HG03280 (cell line): ENCODE results near the gene IGSF9.

Source experiments
- ATAC-seq: cut with Tn5 transposase; IDR thresholded peaks from one replicate; pipeline ENCODE4 v1.9.1; 2021; ENCODE audit warnings: mild to moderate bottlenecking, moderate library complexity; ENCODE audit not compliant: unreplicated experiment

Gene IGSF9

DNA sequence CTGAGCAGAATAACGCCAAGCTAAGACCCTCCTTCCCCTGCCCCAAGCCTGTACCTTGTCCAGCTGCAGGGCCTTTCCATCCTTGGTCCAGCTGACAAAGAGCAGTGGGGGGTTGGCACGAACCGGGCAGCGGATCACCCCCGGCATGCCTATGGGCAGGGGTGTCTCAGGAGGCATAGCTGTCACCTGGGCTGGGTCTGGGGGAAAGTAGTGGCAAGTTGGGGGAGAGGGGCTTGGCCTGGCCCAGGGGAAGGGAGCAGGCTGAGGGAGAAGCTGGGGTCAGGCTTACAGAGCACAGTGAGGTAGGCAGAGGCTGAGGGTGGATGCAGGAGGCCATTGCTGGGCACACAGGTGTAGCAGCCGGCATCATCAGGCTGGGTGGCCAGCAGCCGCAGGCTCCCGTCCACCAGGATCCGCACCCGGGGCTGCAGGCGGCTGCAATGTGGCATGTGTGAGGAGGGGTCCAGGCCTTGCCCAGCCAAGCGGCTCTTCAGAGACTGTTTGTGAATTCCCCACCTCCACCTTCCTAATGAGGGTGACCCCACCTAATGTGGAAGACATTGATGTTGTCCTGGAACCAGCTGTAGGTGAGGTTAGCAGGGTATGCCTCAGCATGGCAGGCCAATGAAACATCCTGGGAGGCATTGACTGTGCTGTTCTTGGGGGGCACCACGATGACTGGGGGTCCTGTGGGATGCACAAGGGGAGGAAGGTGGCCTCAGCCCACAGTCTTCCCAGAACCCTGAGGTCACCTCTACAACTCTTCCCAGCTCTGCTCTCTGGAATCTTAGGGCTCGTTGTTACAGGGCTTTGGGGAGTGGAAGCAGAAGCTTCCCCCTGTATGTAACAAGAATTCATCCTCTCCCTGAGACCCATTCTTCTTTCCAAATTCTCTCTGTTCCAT, 11.0 kb downstream of the IGSF9 start:
- no peak for ATAC-seq

DNA sequence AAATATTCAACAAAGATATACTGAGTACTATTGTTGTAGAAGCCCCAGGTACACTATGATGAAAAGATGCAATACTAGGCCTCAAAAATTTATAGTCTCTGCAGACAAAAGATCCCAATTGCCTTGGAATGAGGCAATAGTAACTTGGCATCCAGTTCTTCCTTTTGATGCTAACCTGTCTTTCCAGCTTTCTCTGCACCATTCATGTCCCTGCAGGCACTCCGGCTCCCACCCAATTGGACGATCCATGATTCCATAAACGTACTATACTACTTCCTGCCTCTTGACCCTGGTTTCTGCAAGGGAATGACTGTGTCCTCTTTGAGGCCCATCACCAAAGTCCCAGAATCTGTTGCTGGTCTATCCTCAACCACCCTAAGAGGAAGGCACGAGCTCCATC, 12.1 kb downstream of the IGSF9 start:
- no peak for ATAC-seq

GRCh38 chr1:159932296-159933285, 12.8 kb downstream of the IGSF9 start:
- no peak for ATAC-seq

DNA sequence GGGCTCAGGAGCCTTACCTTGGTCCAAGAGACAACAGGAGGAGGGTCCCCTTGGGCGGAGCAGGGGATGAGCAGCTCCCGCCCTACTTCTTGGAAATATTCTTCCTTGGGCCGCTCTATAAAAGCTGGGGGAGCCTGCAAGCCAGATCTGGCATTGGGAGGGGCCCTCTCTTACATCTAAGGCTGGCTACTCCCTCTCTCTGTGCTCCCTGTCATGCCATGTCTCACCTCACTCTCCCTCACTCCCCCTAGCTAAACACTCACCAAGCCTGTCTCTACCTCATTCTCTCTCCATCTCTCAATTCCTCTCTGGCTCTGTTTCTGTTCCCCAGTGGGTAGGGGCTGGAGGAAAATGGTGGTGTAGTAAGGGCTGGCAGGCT, 13.6 kb downstream of the IGSF9 start:
- no peak for ATAC-seq

DNA sequence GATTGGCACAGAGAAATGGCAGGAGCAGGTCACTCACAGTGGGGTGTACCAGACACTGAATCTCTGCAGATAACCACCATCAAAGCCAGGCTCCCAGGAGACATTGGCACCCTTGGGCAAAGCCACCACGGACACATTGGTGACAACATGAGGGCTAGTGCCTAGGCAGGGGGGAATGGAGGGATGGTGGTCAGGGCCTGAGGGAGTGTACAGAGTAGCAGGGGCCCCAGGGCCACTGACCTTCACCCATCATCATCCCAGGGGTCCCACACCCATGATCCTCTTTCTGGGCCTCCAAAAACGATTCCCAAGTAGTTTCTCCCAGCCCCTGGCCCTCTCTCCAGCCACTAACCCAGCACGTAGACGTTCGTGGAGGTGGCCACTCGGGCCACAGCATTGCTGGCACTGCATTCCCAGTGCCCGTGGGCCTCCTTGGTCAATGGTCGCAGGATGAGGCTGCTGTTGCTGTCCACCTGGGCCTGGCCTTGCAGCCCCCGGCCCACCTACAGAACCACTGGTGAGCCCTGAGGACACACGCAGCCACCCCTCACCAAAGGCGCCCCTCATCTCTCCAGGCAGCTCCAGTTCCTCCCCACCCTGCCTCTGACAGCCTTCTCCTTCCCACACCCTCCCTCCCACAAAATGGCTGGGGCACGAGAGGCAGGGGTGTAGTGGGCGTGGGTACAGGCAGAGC, 14.2 kb downstream of the IGSF9 start:
- ATAC-seq: no peak

- ATAC-seq: no peak
These were observed 14.8 kb downstream of the IGSF9 start for GRCh38 chr1:159930634-159931033.

GRCh38 chr1:159930216-159930615, 15.2 kb downstream of the IGSF9 start:
- no peak for ATAC-seq

DNA sequence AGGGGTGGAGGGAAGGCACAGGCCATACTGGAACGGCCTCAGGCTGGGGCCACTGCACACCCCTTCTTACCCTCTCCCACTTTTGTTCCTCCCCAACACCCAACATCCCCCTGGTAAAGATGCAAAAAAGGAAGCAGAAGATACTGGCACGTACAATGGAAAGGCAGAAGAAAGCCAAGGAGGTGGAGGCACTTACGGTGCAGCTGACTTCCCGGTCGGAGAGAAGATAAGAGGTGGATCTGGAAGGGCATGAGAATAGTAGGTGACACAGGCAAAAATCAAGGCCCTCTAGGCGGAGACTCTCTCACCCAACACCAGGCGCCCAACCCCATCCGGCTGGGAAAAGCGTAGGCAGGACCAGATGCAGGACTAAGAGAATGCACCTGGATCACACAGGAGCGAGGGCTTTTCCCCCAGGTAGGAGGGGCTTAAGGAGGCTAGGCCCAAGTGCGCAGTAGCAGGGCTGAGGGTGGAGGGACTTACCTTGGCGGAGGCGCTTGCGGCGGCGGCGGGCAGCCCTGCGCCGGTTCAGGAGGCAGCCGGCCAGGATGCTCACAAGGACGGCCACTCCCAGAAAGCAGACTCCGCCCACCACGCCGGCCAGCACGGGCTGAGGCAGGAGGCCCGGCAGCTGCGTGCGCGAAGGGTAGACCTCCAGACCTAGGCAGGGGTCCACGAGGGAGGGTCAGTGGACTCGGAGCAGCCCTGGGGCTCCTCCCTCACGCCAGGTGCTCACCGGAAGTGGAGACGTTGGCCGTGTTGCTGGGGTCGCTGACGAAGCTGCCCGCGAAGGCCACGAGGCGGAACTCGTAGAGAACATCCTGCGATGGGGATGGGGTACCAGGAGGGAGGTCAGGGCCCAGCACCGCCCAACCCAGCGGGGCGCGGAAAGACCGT, 16.0 kb downstream of the IGSF9 start:
- ATAC-seq: no peak

DNA sequence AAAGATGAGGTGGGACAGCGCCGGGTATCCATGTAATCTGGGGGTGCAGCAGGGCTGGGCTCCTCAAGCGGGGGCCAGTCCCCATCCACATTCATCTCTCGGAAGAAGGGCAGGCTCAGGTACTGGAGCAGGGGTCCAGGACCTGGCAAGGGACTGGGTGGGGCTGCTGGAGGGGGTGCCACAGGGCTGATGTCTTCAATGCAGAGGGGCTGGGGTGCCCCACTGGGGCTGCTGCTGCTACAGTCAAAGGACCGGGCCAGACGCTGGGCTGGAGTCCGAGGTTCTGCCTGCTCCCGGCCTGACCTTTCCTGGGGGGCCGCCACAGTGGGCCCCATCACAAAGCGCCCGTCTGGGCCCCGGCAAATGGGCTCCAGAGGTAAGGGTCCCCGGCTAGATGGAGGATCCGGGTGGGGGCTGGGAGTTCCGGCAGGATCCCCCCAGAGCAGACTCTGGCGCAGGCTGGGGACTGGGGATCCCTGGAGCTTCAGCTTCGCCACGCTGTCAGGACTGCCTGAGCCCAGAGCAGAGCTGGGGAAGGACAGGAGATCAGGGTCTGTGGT, 16.8 kb downstream of the IGSF9 start:
- ATAC-seq: no peak

GRCh38 chr1:159927849-159928431, 17.5 kb downstream of the IGSF9 start:
- ATAC-seq: no peak

GRCh38 chr1:159927211-159927848, 18.1 kb downstream of the IGSF9 start:
- ATAC-seq: no peak

- ATAC-seq: peak; percentile 2
These were observed 19.7 kb downstream of the IGSF9 start for GRCh38 chr1:159925719-159926078.

GRCh38 chr1:159924791-159925718, 20.4 kb downstream of the IGSF9 start, which contains the start of gene TAGLN2:
TSS of gene TAGLN2 (minus strand) at chr1:159925507. CDS start at chr1:159920509, 4,998 bp downstream.
- peak; percentile 54 for ATAC-seq

DNA sequence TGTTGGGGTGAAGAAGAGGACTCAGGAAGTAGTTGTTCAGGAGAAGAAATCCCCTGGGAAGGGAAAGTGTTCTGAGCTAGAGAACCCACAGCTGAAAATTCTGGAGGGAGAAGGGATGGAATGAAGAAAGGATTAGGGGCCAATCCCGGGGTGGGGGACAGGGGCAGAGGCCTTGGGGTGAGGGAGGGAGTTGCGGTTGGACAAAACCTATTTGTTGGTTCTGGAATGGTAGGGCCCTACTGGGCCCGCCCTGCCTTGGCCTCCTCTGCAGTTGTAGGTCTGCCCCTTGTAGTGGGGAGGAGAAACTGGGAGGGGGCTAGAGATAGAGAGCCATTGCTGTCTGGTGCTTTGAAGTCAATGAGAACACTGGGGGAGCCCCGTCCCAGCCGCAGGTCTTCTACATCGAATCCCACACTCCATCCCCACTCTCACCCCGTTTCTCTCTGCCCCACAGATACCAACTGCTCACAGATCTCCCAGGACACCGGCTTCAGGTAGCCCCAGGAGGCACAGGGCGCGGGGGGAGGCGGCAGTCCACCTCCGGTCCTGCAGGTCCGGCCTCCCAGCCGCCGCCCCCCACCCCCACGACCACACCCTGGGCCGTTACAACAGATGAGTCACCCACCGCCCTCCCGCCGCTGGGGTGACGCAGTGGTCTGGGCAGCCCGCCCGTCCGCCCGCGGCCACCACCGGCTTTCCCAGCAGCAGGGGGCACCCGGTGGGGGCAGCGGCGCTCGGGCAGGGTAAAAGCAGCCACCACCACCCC, 21.2 kb downstream of the IGSF9 start:
- no peak for ATAC-seq

DNA sequence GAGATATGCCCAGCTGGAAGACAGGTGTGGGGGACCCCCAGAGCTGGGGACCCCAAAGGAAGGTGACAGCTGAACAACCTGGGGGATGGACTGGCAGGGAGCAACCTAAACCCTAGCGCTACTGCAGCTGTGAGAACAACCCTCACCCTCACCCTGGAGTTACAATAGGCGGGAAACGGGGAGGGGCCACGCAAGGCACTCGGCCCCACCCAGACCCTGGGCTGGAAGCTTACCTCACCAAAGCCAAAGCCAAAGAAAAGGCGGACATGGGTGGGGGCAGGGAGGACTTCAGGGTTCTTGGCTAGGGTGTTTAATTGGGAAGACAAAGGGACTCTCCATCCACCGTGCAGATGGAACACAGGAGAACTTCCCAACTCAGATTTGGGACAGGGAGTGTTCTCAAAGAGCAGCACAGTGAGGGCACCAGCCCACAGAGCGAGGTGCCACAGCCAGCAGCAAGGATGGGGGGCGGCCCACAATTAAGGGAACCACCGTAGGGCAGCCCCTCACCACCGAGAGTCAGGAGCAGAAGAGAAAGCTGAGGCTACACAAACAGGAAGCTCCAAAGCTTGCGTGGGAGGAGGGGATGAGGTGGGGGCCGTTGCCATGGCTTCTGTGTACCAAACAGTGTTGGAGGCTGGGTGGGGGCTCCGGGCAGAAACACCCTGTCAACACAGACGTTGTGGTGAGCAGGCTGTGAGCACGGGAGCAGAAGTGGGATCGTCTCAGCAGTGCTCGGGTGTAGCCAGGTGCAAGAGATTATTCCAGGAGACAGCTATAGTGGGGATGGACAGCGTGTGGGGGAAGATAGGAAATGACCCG, 22.0 kb downstream of the IGSF9 start:
- ATAC-seq: peak; percentile 38

DNA sequence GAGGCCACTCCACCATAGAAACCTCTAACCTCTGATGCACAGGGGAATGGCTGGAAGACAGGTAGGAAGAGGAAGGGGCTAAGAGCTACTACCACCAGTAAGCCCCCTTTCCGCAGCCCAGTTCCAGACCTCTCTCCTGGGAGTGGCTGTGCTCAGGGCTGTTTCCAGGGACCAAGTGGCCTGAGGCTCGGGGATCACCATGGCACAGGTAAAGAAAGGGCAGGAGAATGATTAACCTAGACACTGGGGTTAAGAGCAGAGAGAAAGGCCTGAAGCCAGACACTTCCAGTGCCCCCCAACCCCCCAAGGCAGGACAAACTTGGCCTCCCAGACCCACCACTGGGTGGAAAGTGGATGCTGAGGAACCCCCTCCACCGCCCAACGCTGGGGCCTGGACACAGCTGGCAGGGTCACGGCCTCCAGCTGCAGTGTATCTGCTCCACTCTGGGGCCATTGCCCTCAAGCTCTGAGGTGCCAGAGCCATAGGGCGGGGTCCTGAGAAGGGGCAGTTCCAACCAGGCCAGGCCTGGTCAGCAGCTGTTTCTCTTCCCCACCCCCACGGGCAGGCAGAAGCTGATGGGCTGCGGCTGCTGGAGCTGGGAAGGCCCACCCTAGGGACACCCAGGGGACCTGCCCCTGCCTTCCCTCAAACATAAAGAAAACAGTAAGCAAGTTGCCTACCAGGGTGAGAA, 22.8 kb downstream of the IGSF9 start:
- no peak for ATAC-seq
